Karpas-422 (cell line): ENCODE results near the gene HDLBP. TPM values are rescaled to one million over a fixed set of nuclear protein-coding genes. Genes with fewer than 3 reads are reported as not detected.
"Not testable (repeated sequence)": the region's sequence is repeated elsewhere in the genome, so short reads cannot be mapped to it uniquely, and the experiment has no call there.

Experiments used
- DNase-seq: peaks from one replicate; pipeline ENCODE4 v3.0.0-alpha.2; 2015
- H2AFZ ChIP-seq: fragments of 200-600 bp; sonication (generic); 2 replicates; pipeline ENCODE4 v1.6.1; 2014; ENCODE audit warnings: antibody characterized with exemption, low read length, mixed read lengths
- H3K27ac ChIP-seq: fragments of 200-600 bp; sonication (generic); 2 replicates; pipeline ENCODE4 v1.5.1; 2014; ENCODE audit warnings: mild to moderate bottlenecking, low read length, moderate library complexity
- H3K27me3 ChIP-seq: fragments of 200-600 bp; sonication (generic); 2 replicates; pipeline ENCODE4 v1.6.1; 2014; ENCODE audit warnings: low read length, mixed read lengths
- H3K36me3 ChIP-seq: fragments of 200-600 bp; sonication (generic); 2 replicates; pipeline ENCODE4 v1.6.1; 2014; ENCODE audit warnings: low read length, mixed read lengths; ENCODE audit not compliant: insufficient read depth
- H3K4me1 ChIP-seq: fragments of 200-600 bp; sonication (generic); 2 replicates; pipeline ENCODE4 v1.6.1; 2014; ENCODE audit warnings: mild to moderate bottlenecking, low read length, mixed read lengths
- H3K4me2 ChIP-seq: fragments of 200-600 bp; sonication (generic); 2 replicates; pipeline ENCODE4 v1.6.1; 2014; ENCODE audit warnings: low read length, low read depth, mild to moderate bottlenecking; ENCODE audit not compliant: poor library complexity, severe bottlenecking
- H3K4me3 ChIP-seq: fragments of 200-600 bp; sonication (generic); 2 replicates; pipeline ENCODE4 v1.5.1; 2014; ENCODE audit warnings: mild to moderate bottlenecking, antibody characterized with exemption, low read length, mixed read lengths
- H3K79me2 ChIP-seq: fragments of 200-600 bp; sonication (generic); 2 replicates; pipeline ENCODE4 v1.6.1; 2014; ENCODE audit warnings: mild to moderate bottlenecking, low read length, mixed read lengths
- H3K9ac ChIP-seq: fragments of 200-600 bp; sonication (generic); 2 replicates; pipeline ENCODE4 v1.6.0; 2014; ENCODE audit warnings: low read length
- H3K9me2 ChIP-seq: fragments of 200-600 bp; sonication (generic), shearing (Covaris generic); replicated peaks from 2 replicates; pipeline ENCODE4 v1.6.0; 2014; ENCODE audit warnings: mild to moderate bottlenecking, low read length, moderate library complexity; ENCODE audit not compliant: insufficient read depth
- H3K9me3 ChIP-seq: fragments of 300-700, 200-600 bp; sonication (generic); 2 replicates; pipeline ENCODE4 v1.6.1; 2014; ENCODE audit warnings: low read length, mixed read lengths
- H4K20me1 ChIP-seq: fragments of 200-600 bp; sonication (generic); 2 replicates; pipeline ENCODE4 v1.6.1; 2014; ENCODE audit warnings: mild to moderate bottlenecking, antibody characterized with exemption, low read length, low read depth; ENCODE audit not compliant: insufficient read depth
- total RNA-seq: library from RNA; depleted of rRNA; stranded (reverse); fragments of >200 nt; shearing (Covaris generic); gene quantifications from 2 replicates; pipeline ENCODE4 v1.2.3, GENCODE V29; 2014; ENCODE audit warnings: low replicate concordance

Gene HDLBP
- total RNA-seq, 1 experiment from 2014 or later = 141 TPM

GRCh38 chr2:241285596-241285995 lies 29.9 kb downstream of the HDLBP start:
- no peaks in the 10 kb centered on the region for H3K9me3 ChIP-seq
- no peaks in the 10 kb centered on the region for H3K36me3 ChIP-seq
- peaks cover 31% of the 10 kb centered on the region for H4K20me1 ChIP-seq
- H3K79me2 ChIP-seq = peaks cover 77% of the 10 kb centered on the region
- no peak overlapping the region for H2AFZ ChIP-seq
- no peaks in the 10 kb centered on the region for H3K27me3 ChIP-seq
- no peak overlapping the region for H3K27ac ChIP-seq
- no peak overlapping the region for H3K9ac ChIP-seq
- no peak overlapping the region for H3K4me2 ChIP-seq
- peaks cover 6% of the 10 kb centered on the region for H3K4me1 ChIP-seq
- no peaks in the 10 kb centered on the region for H3K9me2 ChIP-seq
- DNase-seq = no peak
- no peak overlapping the region for H3K4me3 ChIP-seq

GRCh38 chr2:241282555-241282954 lies 32.9 kb downstream of the HDLBP start:
- peaks cover 67% of the 10 kb centered on the region for H3K79me2 ChIP-seq
- no peaks in the 10 kb centered on the region for H3K9me3 ChIP-seq
- H2AFZ ChIP-seq = no peak overlapping the region
- H3K27ac ChIP-seq = no peak overlapping the region
- DNase-seq = no peak
- no peak overlapping the region for H3K9ac ChIP-seq
- no peaks in the 10 kb centered on the region for H3K27me3 ChIP-seq
- no peak overlapping the region for H3K4me2 ChIP-seq
- no peaks in the 10 kb centered on the region for H3K36me3 ChIP-seq
- peaks cover 5% of the 10 kb centered on the region for H3K4me1 ChIP-seq
- H4K20me1 ChIP-seq = peaks cover 38% of the 10 kb centered on the region
- H3K4me3 ChIP-seq = no peak overlapping the region
- H3K9me2 ChIP-seq = no peaks in the 10 kb centered on the region

GRCh38 chr2:241280291-241280690 lies 35.2 kb downstream of the HDLBP start:
- Histone ChIP-seq H3K9ac (no peak overlapping the region), H3K4me3 (no peak overlapping the region), H3K36me3 (no peaks in the 10 kb centered on the region), H3K9me3 (no peaks in the 10 kb centered on the region), H2AFZ (no peak overlapping the region), H3K27ac (no peak overlapping the region), H3K4me2 (no peak overlapping the region), H3K9me2 (no peaks in the 10 kb centered on the region), H4K20me1 (peaks cover 44% of the 10 kb centered on the region), H3K79me2 (peaks cover 63% of the 10 kb centered on the region), H3K4me1 (peaks cover 5% of the 10 kb centered on the region), H3K27me3 (no peaks in the 10 kb centered on the region)
- no peak for DNase-seq

GRCh38 chr2:241279828-241280227 lies 35.6 kb downstream of the HDLBP start:
- peaks cover 49% of the 10 kb centered on the region for H4K20me1 ChIP-seq
- no peaks in the 10 kb centered on the region for H3K9me3 ChIP-seq
- H2AFZ ChIP-seq = no peak overlapping the region
- no peaks in the 10 kb centered on the region for H3K9me2 ChIP-seq
- no peaks in the 10 kb centered on the region for H3K36me3 ChIP-seq
- no peak overlapping the region for H3K4me3 ChIP-seq
- H3K27me3 ChIP-seq = no peaks in the 10 kb centered on the region
- no peak for DNase-seq
- peaks cover 63% of the 10 kb centered on the region for H3K79me2 ChIP-seq
- peaks cover 5% of the 10 kb centered on the region for H3K4me1 ChIP-seq
- no peak overlapping the region for H3K4me2 ChIP-seq
- H3K27ac ChIP-seq = no peak overlapping the region
- H3K9ac ChIP-seq = no peak overlapping the region

- Histone ChIP-seq H3K9me2 (no peaks in the 10 kb centered on the region), H3K27me3 (no peaks in the 10 kb centered on the region), H3K36me3 (no peaks in the 10 kb centered on the region), H3K4me3 (no peak overlapping the region), H4K20me1 (peaks cover 53% of the 10 kb centered on the region), H3K4me2 (no peak overlapping the region), H3K79me2 (peaks cover 64% of the 10 kb centered on the region), H3K9me3 (no peaks in the 10 kb centered on the region), H3K27ac (no peak overlapping the region), H3K4me1 (peaks cover 5% of the 10 kb centered on the region), H3K9ac (no peak overlapping the region), H2AFZ (no peak overlapping the region)
- DNase-seq = no peak
Observed at GRCh38 chr2:241279413-241279812, 36.1 kb downstream of the HDLBP start.

GRCh38 chr2:241278306-241278705 lies 37.2 kb downstream of the HDLBP start:
- H3K36me3 ChIP-seq, H2AFZ ChIP-seq, H3K4me1 ChIP-seq, H3K4me3 ChIP-seq, H3K9ac ChIP-seq, DNase-seq, H3K9me3 ChIP-seq, H3K27ac ChIP-seq, H3K9me2 ChIP-seq, H3K27me3 ChIP-seq, H3K4me2 ChIP-seq: not testable (repeated sequence)
- H3K79me2 ChIP-seq = peaks cover 69% of the 10 kb centered on the region
- peaks cover 63% of the 10 kb centered on the region for H4K20me1 ChIP-seq

- Histone ChIP-seq H3K27me3 (no peaks in the 10 kb centered on the region), H3K36me3 (no peaks in the 10 kb centered on the region), H3K9me2 (no peaks in the 10 kb centered on the region), H3K4me3 (no peak overlapping the region), H3K4me2 (no peak overlapping the region), H3K27ac (no peak overlapping the region), H3K4me1 (peaks cover 24% of the 10 kb centered on the region), H3K79me2 (peaks cover 71% of the 10 kb centered on the region), H3K9ac (no peak overlapping the region), H3K9me3 (no peaks in the 10 kb centered on the region), H4K20me1 (peaks cover 61% of the 10 kb centered on the region), H2AFZ (no peak overlapping the region)
- DNase-seq = no peak
Observed at GRCh38 chr2:241275910-241276309, 39.6 kb downstream of the HDLBP start.

GRCh38 chr2:241275504-241275903 lies 40.0 kb downstream of the HDLBP start:
- H3K79me2 ChIP-seq = peaks cover 74% of the 10 kb centered on the region
- no peaks in the 10 kb centered on the region for H3K27me3 ChIP-seq
- H3K9me3 ChIP-seq = no peaks in the 10 kb centered on the region
- H3K4me1 ChIP-seq = peaks cover 26% of the 10 kb centered on the region
- H3K36me3 ChIP-seq = no peaks in the 10 kb centered on the region
- H4K20me1 ChIP-seq = peaks cover 63% of the 10 kb centered on the region
- H3K9ac ChIP-seq = no peak overlapping the region
- no peak for DNase-seq
- no peaks in the 10 kb centered on the region for H3K9me2 ChIP-seq
- H3K4me2 ChIP-seq = no peak overlapping the region
- H2AFZ ChIP-seq = no peak overlapping the region
- no peak overlapping the region for H3K4me3 ChIP-seq
- no peak overlapping the region for H3K27ac ChIP-seq

- Histone ChIP-seq H3K4me3 (no peak overlapping the region), H3K9me2 (no peaks in the 10 kb centered on the region), H4K20me1 (peaks cover 66% of the 10 kb centered on the region), H2AFZ (no peak overlapping the region), H3K79me2 (peaks cover 75% of the 10 kb centered on the region), H3K27ac (no peak overlapping the region), H3K36me3 (no peaks in the 10 kb centered on the region), H3K27me3 (no peaks in the 10 kb centered on the region), H3K9ac (no peak overlapping the region), H3K9me3 (no peaks in the 10 kb centered on the region), H3K4me1 (peaks cover 23% of the 10 kb centered on the region), H3K4me2 (no peak overlapping the region)
- DNase-seq = no peak
Observed at GRCh38 chr2:241274127-241274526, 41.3 kb downstream of the HDLBP start.
